Measurements from ENCODE around the gene DIDO1. TPM values are rescaled to one million over a fixed set of nuclear protein-coding genes. Genes with fewer than 3 reads are reported as not detected.

The DIDO1 gene
- total and polyA plus RNA-seq, 2 of the 13 experiments (the other 11 are each of a cell fraction or from before 2014, with no cell fraction given): 75.0 to 75.1 TPM

- TF ChIP-seq MAX (IDR thresholded peaks at IDR 0.05) (no peak), ZNF280B (CRISPR knock-in tag; IDR thresholded peaks at IDR 0.05; ENCODE audit: borderline replicate concordance) (0 out of 2 replicates have a peak, but pooled peaks have one; percentile 43), ARID4A (CRISPR knock-in tag; IDR thresholded peaks at IDR 0.05; ENCODE audit: borderline replicate concordance) (no peak), ZSCAN25 (CRISPR knock-in tag; IDR thresholded peaks at IDR 0.05) (no peak)
Observed at GRCh38 chr20:62922451-62922921, 3.8 kb downstream of the DIDO1 start (continued).

GRCh38 chr20:62921119-62921687 lies 5.1 kb downstream of the DIDO1 start:
- Histone ChIP-seq H3K27ac (ENCODE audit: extremely low read length, insufficient read depth, low read length) (peak overlapping the region; percentile 9), H3K36me3 (replicated peaks in 1 of 2; ENCODE audit: control insufficient read depth in 1 of 2, insufficient read depth in 2 of 2, low read length in 2 of 2) (peaks cover 0 to 6% of the 10 kb centered on the region in 2 experiments; a peak in 1 of 5 replicates), H3K4me1 (ENCODE audit: insufficient read depth, low read length) (peaks cover 75% of the 10 kb centered on the region), H3K79me2 (ENCODE audit: insufficient read depth, low read length) (peaks cover 100% of the 10 kb centered on the region), H2AFZ (ENCODE audit: low read length) (no peak overlapping the region), H3K27me3 (ENCODE audit: control insufficient read depth in 1 of 2, insufficient read depth in 2 of 2, low read length in 2 of 2) (peaks cover 0 to 5% of the 10 kb centered on the region in 2 experiments; a peak in 1 of 5 replicates), H3K4me3 (replicated peaks in 1 of 3; ENCODE audit: insufficient read depth in 1 of 3, low read depth in 2 of 3, low read length in 3 of 3) (no peak overlapping the region), H3K9me3 (ENCODE audit: low read length) (no peaks in the 10 kb centered on the region), H3K4me2 (ENCODE audit: low read depth, low read length) (peak overlapping the region; percentile 48), H4K20me1 (ENCODE audit: insufficient read depth, low read length) (peaks cover 80% of the 10 kb centered on the region), H3K9ac (ENCODE audit: insufficient read depth, low read depth, low read length) (no peak overlapping the region)
- 46% methylated on average over 8 of the region's 8 CpGs for WGBS (ENCODE audit: low lambda C conversion rate)
- ATAC-seq (peak; percentile 72), DNase-seq (ENCODE audit: low spot score) (peak; percentile 88), FAIRE-seq (peak; percentile 56)
- intact Hi-C loops (cut with micrococcal nuclease; ENCODE audit: unreplicated experiment) (loop anchor here (1.0 kb wide), 2 partner anchors 21 to 46 kb away; no protein-coding TSS in a partner anchor), in situ Hi-C loops (cut with HindIII; ENCODE audit: extremely low pct_ligation_motif_present, low pct_unique_long_range_greater_than_20kb) (no loop called here)
- ChIA-PET POLR2A (interaction anchor here (1.9 kb wide), 1 partner anchor 34 kb away, joined by 6 read pairs; no protein-coding TSS in a partner anchor), CTCF (ENCODE audit: low intra/inter-chr PET ratio, low total read pairs) (interaction anchor here (0.8 to 2.2 kb wide), 3 partner anchors 14 to 27 kb away, joined by 4 to 17 read pairs (median 13); no protein-coding TSS in a partner anchor)
- no TSS peak for BruUV-seq (replicated peaks)
- TF ChIP-seq ZNF687 (CRISPR knock-in tag; IDR thresholded peaks at IDR 0.05) (peak; percentile 58), ZSCAN25 (CRISPR knock-in tag; IDR thresholded peaks at IDR 0.05) (no peak), SP4 (CRISPR knock-in tag; IDR thresholded peaks at IDR 0.05) (no peak), HOMEZ (CRISPR knock-in tag; IDR thresholded peaks at IDR 0.05; ENCODE audit: low read depth) (peak; percentile 58; the same call in 1 of the 2 replicates), HDAC2 (CRISPR knock-in tag; IDR thresholded peaks at IDR 0.05) (peak; percentile 59; the same call in 1 of the 2 replicates), POLR2A (IDR thresholded peaks at IDR 0.05; ENCODE audit: insufficient read depth in 1 of 2, low read depth in 2 of 2, low read length in 2 of 2) (0 out of 4 replicates have a peak, but pooled peaks of 1 of the 2 experiments have one; percentile 26)

Measured in HepG2 (cell line).